ENCODE data around the gene DNM1. TPM values are rescaled to one million over a fixed set of nuclear protein-coding genes. Genes with fewer than 3 reads are reported as not detected.

DNM1 gene
- total and polyA plus RNA-seq, 2 donors (not counting 3 experiments of a cell fraction or from before 2014, with no cell fraction given), result 0.59 to 2.9 TPM

GRCh38 chr9:128280084-128280622 lies 77.0 kb downstream of the DNM1 start:
- peaks cover 13% of the 10 kb centered on the region for H3K79me2 ChIP-seq (ENCODE audit: control insufficient read depth, insufficient read depth, low read length)
- H3K4me1 ChIP-seq (ENCODE audit: control insufficient read depth, extremely low read depth, insufficient read depth, low read length), result peaks cover 31% of the 10 kb centered on the region
- H3K9me1 ChIP-seq (replicated peaks; ENCODE audit: control insufficient read depth, extremely low read depth, insufficient read depth, low read length), result no peaks in the 10 kb centered on the region
- POLR2A ChIA-PET, result interaction anchor here (0.7 kb wide), 1 partner anchor 74 kb away, joined by 4 read pairs; no protein-coding TSS in a partner anchor
- H3K9me3 ChIP-seq (replicated peaks; ENCODE audit: control insufficient read depth, insufficient read depth, low read length), result no peaks in the 10 kb centered on the region
- peaks cover 0 to under 1% of the 10 kb centered on the region in 2 experiments for H3K36me3 ChIP-seq (ENCODE audit: control insufficient read depth in 2 of 2, extremely low read depth in 1 of 2, insufficient read depth in 2 of 2, low read length in 2 of 2)
- no peak overlapping the region for H3K4me3 ChIP-seq (replicated peaks in 1 of 3; ENCODE audit: insufficient read depth in 1 of 3, low read depth in 1 of 3, low read length in 3 of 3)
- CTCF ChIA-PET, result interaction anchor here (0.7 to 2.2 kb wide), 3 partner anchors 12 to 15 kb away, joined by 3 to 9 read pairs (median 5); no protein-coding TSS in a partner anchor
- no peak overlapping the region for H3K27ac ChIP-seq (ENCODE audit: insufficient read depth, low read depth, low read length)
- dilution Hi-C loops (cut with MboI; ENCODE audit: extremely low pct_ligation_motif_present, low sequenced_read_pairs), result no loop called here
- DNase-seq (ENCODE audit: low read depth, low spot score), result no peak
- BruUV-seq (replicated peaks), result no TSS peak
- no peaks in the 10 kb centered on the region for H3K27me3 ChIP-seq (ENCODE audit: control insufficient read depth in 2 of 2, insufficient read depth in 2 of 2, low read length in 2 of 2)
- no peak for TF ChIP-seq GATA2 (IDR thresholded peaks at IDR 0.05; ENCODE audit: insufficient read depth, insufficient read length, low read depth, low read length)
- TF ChIP-seq EZH2 (IDR thresholded peaks at IDR 0.05; ENCODE audit: borderline replicate concordance, low read depth, low read length, severe bottlenecking), result no peak
- TF ChIP-seq FOS (IDR thresholded peaks at IDR 0.05; ENCODE audit: borderline replicate concordance, insufficient read depth, low read length), result no peak
- TF ChIP-seq JUN (IDR thresholded peaks at IDR 0.05; ENCODE audit: borderline replicate concordance, insufficient read depth, insufficient read length, low read depth), result no peak
- TF ChIP-seq, protein P1, sequence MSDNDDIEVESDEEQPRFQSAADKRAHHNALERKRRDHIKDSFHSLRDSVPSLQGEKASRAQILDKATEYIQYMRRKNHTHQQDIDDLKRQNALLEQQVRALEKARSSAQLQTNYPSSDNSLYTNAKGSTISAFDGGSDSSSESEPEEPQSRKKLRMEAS (IDR thresholded peaks at IDR 0.05; ENCODE audit: insufficient read depth, insufficient read length), result no peak
- TF ChIP-seq, protein P2, sequence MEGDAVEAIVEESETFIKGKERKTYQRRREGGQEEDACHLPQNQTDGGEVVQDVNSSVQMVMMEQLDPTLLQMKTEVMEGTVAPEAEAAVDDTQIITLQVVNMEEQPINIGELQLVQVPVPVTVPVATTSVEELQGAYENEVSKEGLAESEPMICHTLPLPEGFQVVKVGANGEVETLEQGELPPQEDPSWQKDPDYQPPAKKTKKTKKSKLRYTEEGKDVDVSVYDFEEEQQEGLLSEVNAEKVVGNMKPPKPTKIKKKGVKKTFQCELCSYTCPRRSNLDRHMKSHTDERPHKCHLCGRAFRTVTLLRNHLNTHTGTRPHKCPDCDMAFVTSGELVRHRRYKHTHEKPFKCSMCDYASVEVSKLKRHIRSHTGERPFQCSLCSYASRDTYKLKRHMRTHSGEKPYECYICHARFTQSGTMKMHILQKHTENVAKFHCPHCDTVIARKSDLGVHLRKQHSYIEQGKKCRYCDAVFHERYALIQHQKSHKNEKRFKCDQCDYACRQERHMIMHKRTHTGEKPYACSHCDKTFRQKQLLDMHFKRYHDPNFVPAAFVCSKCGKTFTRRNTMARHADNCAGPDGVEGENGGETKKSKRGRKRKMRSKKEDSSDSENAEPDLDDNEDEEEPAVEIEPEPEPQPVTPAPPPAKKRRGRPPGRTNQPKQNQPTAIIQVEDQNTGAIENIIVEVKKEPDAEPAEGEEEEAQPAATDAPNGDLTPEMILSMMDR (IDR thresholded peaks at IDR 0.05; ENCODE audit: extremely low read depth in 1 of 2, insufficient read depth in 1 of 2, low read depth in 1 of 2, low read length in 2 of 2), result no peak
- TF ChIP-seq POLR2AphosphoS5 (IDR thresholded peaks at IDR 0.05; ENCODE audit: insufficient read depth, low read depth, low read length), result no peak
- no peak for TF ChIP-seq POLR2A (IDR thresholded peaks at IDR 0.05; ENCODE audit: low read depth, low read length)
- no peak for TF ChIP-seq MYC (IDR thresholded peaks at IDR 0.05; ENCODE audit: low read depth, low read length)
- no peak overlapping the region for H2AFZ ChIP-seq (ENCODE audit: low read depth, low read length)
- no peak overlapping the region for H3K9ac ChIP-seq (replicated peaks; ENCODE audit: extremely low read depth, insufficient read depth, low read length)
- no peak for FAIRE-seq
- intact Hi-C loops (cut with micrococcal nuclease), result no loop called here
- H4K20me1 ChIP-seq (replicated peaks; ENCODE audit: control insufficient read depth, extremely low read depth, insufficient read depth, low read length), result no peaks in the 10 kb centered on the region
- H3K4me2 ChIP-seq (ENCODE audit: insufficient read depth, low read length), result peak overlapping the region; percentile 41
